NCI-H526 treated with DMSO at 0.1 percent for 48 hours (cell line): Measurements from ENCODE around the gene PLK1.

ENCODE experiments used
- DNase-seq: peaks from one replicate; lab custom pipeline; 2025; lab: John Stamatoyannopoulos, UW

PLK1 gene

GRCh38 chr16:23679986-23680336, 1.3 kb downstream of the PLK1 start:
- DNase-seq = no peak

DNA sequence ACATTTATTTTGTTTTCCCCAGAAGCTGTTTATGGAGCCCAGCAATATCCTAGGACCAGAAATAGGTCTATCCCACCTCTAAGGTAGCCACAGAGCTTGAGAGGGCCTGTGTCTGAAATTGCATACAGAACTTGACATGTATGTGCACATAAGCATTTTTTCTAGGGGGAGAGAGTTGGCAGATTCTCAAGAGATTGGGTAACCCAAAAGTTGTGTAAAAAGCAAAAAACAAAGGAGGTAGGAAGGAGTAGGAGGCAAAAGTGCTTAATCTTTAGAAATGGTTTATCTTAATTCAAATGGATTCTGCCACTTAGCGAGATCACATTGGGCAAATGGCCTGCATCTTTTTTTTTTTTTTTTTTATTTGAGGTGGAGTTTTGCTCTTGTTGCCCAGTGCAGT, 3.5 kb downstream of the PLK1 start:
- no peak for DNase-seq

DNA sequence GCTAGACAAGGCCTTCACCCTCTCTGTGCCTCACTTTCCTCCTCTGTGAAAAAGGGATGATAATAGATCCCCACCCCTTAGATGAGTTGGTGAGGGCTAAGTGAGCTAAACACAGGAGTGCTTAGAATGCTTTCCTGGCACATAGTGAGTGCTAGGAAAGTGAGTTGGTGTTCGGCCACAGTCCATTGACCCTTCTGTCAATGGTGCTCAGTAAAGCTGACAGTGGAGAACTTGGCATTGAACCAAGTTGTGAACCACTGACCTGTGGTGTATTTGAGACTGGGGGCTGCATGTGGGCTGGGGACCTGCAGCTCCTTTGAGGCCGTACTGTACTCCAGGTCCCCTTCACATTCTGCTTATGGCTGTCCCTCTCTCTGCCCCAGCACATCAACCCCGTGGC, 4.8 kb downstream of the PLK1 start:
- no peak for DNase-seq

GRCh38 chr16:23687034-23687808, 8.5 kb downstream of the PLK1 start:
- no peak for DNase-seq

GRCh38 chr16:23689442-23690187, 10.9 kb downstream of the PLK1 start:
- no peak for DNase-seq

DNA sequence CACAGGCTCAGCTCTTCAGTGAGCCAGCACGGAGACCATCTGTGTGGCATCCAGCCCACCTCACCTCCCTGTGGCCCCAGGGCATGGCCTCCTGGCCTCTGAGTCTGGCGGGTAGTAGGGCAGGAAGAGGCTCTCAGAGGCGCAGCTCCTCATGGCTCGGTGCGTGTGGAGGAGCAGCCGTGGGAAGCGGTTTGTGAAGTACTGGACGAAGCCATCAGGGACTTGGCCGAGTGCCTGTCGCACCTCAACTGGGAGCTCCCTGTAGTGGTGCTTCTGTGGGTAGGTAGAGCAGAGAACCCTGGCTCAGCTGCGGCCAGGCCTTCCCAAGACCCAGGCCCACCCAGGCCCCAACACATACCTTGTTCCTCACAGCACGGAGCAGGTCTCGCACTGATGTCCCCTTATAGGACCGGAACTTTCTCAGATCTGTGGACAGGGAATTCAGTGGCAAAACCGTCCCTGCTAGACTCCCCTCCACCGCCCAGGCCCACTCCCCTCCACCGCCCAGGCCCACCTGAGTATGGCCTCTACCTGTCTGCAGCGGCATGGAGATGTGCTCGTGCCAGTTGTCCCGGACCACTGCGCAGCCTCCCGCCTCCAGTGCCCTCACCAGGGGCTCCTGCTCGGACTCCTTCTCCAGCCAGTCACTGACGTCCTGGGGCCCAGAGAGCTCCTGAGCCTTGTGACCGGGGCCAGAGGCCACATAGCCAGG, 12.2 kb downstream of the PLK1 start:
- DNase-seq = no peak

- no peak for DNase-seq
These were observed 12.9 kb downstream of the PLK1 start for GRCh38 chr16:23691483-23692189.

DNA sequence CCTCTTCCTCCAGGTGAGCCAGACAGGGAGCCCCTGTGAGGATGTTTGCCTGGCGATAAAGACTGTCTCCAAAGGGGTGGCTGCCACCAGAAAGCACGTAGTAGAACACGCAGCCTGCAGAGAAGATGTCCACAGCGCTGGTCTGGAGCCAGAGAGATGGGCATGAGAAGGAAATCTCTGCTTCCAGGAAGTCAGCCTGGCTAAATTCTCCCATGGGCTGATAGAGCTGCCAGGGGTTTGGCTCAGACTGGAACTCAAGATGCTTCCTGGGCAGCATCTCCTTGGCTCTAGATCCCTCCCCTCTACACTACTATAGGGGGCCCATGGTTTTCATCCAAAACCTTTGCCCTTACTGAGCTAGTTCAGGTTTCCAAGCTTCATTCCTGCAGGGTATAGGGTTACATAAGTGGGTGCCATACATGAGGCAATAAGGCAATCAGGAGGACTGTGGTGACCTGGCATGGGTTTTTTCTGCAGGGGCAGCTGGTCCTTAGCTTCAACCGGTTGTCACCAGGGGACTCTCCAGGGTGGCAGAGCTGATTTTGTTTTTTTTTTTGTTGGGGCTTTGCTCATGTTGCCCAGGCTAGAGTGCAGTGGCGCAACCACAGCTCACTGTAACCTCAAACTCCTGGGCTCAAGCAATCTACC, 13.6 kb downstream of the PLK1 start:
- DNase-seq = no peak

DNA sequence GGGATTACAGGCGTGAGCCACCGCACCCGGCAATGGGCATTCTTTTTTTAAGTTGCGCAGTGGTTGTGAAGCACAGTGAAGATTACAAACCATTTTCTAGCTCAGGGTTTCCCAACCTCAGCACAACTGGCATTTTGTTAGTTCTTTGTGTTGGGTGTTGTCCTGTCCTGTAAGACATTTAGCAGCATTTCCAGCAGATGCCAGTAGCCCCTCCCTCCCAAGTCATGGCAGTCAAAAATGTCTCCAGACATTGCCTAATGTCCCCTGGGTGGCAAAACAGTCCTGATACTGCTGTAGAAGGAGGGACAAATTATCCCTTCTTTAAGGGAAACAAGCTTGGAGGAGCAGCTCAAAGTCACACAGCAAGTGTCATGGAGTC, 15.6 kb downstream of the PLK1 start:
- DNase-seq = no peak

- peak; percentile 8 for DNase-seq
These were observed 16.1 kb downstream of the PLK1 start for GRCh38 chr16:23694644-23695373.

- DNase-seq = no peak
These were observed 17.1 kb downstream of the PLK1 start for GRCh38 chr16:23695756-23696155.

GRCh38 chr16:23699100-23699499, 20.4 kb downstream of the PLK1 start:
- no peak for DNase-seq

GRCh38 chr16:23700093-23700492, 21.4 kb downstream of the PLK1 start:
- DNase-seq = no peak

DNA sequence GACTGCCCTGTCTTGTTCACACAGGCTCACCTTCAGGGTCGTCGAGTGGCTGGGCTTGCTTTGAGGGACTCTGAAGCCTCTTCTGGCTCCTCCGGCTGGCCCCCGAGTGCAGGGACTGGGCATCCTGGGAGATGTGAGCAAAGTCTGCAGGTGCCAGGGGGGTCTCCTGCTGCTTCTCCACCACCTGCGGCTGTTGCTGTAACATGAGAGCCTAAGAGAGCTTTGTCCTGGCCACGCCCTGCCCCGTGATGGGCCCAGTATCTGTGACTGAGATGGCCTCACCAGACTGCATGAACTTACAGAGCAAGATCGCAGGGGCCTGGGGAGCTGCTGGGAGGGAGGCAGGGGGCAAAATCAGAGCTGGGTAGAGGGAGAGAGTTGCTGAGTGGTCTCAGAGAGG, 21.8 kb downstream of the PLK1 start:
- DNase-seq = peak; percentile 16

- no peak for DNase-seq
These were observed 22.4 kb downstream of the PLK1 start for GRCh38 chr16:23701045-23701444.

GRCh38 chr16:23702951-23703350, 24.3 kb downstream of the PLK1 start:
- DNase-seq = no peak

DNA sequence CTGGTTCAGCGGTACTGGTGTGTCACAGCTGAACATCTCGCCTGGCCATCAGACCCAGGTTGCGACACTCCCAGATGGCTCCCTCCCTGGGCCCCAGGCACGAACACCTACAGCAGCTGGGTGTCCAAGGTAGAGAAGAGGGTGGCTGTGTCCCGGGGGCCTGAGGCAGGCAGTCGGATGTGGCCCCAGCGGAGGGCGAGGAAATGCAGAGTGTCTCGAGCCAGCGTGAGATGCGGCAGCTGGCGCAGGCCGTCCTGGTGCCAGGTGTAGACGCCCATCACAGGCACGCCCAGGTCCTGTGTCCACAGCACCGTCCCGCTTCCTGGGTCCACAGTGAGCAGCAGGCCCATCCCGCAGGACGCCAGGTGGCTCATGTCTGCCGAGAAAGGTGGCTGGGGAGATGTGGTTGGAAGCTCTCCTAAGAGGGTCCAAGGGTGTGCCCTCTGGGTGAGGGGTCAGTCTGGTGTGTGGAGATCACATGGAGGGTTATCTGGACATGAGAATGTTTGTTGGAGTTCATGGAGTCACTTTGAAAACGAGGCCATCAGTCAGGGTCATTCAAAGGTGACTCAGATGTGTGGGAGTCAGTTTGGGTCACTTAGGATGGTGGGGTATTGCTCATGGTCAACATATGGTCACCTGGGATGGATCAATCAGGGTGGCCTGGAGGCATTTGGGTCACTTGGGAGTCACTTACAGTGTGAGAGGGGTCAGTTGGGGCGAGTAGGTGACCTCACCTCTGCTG, 26.3 kb downstream of the PLK1 start:
- no peak for DNase-seq

DNA sequence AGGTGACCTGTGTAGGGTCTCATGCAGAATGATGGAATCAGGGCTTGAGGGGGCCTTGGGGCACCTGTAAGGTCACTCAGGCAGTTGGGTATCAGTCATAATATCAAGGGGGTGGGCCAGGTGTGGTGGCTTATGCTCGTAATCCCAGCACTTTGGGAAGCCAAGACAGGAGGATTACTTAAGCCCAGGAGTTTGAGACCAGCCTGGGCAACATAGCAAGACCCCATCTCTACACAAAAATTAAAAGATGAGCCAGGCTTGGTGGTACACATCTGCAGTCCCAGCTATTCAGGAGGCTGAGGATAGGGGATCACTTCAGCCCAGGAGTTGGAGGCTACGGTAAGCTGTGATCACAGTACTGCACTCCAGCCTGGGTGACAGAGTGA, 26.8 kb downstream of the PLK1 start:
- DNase-seq = no peak

GRCh38 chr16:23706439-23706838, 27.8 kb downstream of the PLK1 start:
- DNase-seq = no peak

DNA sequence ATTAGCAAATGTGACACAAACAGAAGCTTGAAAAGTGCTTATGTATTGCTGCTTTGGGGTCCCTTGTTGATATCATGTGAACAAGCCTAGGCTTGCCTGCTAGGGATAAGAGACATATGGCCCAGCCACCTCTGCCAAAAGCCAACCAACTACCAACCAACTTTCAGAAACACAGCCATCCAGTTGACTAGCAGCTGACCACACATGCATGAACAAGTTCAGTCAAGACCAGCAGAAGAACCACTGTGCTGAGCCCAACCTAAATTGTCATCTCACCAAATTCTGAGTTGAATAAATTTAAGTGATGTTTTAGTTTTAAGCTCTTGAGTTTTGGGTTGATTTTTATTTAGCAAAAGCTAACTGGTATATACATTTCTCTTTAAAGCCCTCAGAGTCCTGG, 30.8 kb downstream of the PLK1 start:
- DNase-seq = no peak

DNA sequence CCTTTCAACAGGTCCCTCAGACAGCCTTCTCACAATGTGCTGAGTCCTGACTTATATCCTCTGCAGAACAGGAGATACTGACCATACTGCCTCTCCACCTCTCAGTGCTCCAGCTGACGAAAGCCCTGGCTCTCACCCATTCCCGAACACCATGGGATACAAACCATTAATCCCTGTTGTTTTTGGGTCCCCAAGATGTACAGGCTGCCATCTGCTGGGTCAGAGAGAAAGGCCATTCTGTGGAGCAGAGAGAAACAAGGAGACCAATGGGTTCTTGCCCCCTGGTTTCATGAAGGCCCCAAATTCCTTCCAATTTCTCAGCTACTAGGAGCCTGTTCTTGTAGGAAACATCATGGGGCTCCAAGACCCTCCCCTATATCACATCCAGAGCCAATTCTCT, 31.3 kb downstream of the PLK1 start:
- no peak for DNase-seq
